WTC11 (cell line): Measurements from ENCODE around the gene ZNF557. TPM values are rescaled to one million over a fixed set of nuclear protein-coding genes. Genes with fewer than 3 reads are reported as not detected.

Source experiments
- ATAC-seq: fragments of 200-7000 bp; cut with Tn5 transposase; 2 replicates; pipeline ENCODE4 v1.10.0; 2021; ENCODE audit warnings: mild to moderate bottlenecking, moderate library complexity
- CTCF ChIA-PET: fragments of 300-600 bp; sonication (Branson Sonifier 250); formaldehyde crosslinking; loops from one replicate; lab custom pipeline; 2021; ENCODE audit warnings: antibody characterized with exemption; lab: Charles Lee
- POLR2A ChIA-PET: fragments of 350-600 bp; sonication (Branson Sonifier 250); formaldehyde crosslinking; loops from one replicate; lab custom pipeline; 2021; ENCODE audit warnings: antibody characterized with exemption; lab: Charles Lee
- DNase-seq: peaks from one replicate; pipeline ENCODE4 v3.0.0; 2021; ENCODE audit warnings: low spot score
- H3K27ac Mint-ChIP-seq: 2 replicates; pipeline ENCODE4 v1.8.0; 2021; ENCODE audit warnings: mixed read lengths
- H3K27me3 Mint-ChIP-seq: 2 replicates; pipeline ENCODE4 v1.8.0; 2021; ENCODE audit warnings: low read depth, mild to moderate bottlenecking, moderate library complexity, mixed read lengths
- H3K36me3 Mint-ChIP-seq: 2 replicates; pipeline ENCODE4 v1.8.0; 2021; ENCODE audit warnings: mixed read lengths
- H3K4me1 Mint-ChIP-seq: 2 replicates; pipeline ENCODE4 v1.8.0; 2022; ENCODE audit warnings: mixed read lengths
- H3K4me3 Mint-ChIP-seq: 2 replicates; pipeline ENCODE4 v1.8.0; 2021; ENCODE audit warnings: mild to moderate bottlenecking, moderate library complexity, mixed read lengths
- H3K9me3 Mint-ChIP-seq: 2 replicates; pipeline ENCODE4 v1.8.0; 2021; ENCODE audit warnings: mixed read lengths
- ELF4 ChIP-seq: sonication (generic); formaldehyde crosslinking; IDR thresholded peaks from 2 replicates; pipeline ENCODE4 v1.8.1; 2022; ENCODE audit warnings: low read depth, mild to moderate bottlenecking, moderate library complexity, missing genetic modification reagents
- HMGA2 ChIP-seq: fragments of 250-450 bp; sonication (Bioruptor Pico); IDR thresholded peaks from 2 replicates; pipeline ENCODE4 v1.4.0; 2021; ENCODE audit warnings: mild to moderate bottlenecking, moderate library complexity
- NR3C1 ChIP-seq: sonication (generic); formaldehyde crosslinking; conservative IDR thresholded peaks from 2 replicates; pipeline ENCODE4 v1.8.1; 2023; ENCODE audit warnings: low read depth, mild to moderate bottlenecking, missing genetic modification reagents
- OVOL2 ChIP-seq: fragments of 250-450 bp; sonication (Bioruptor Pico); IDR thresholded peaks from 2 replicates; pipeline ENCODE4 v1.9.0; 2021; ENCODE audit warnings: mild to moderate bottlenecking, borderline replicate concordance
- RORB ChIP-seq: fragments of 250-450 bp; sonication (Bioruptor Pico); IDR thresholded peaks from 2 replicates; pipeline ENCODE4 v1.9.0; 2021; ENCODE audit warnings: mild to moderate bottlenecking
- SMAD3 ChIP-seq: sonication (generic); formaldehyde crosslinking; IDR thresholded peaks from 2 replicates; pipeline ENCODE4 v1.8.0; 2022; ENCODE audit warnings: missing genetic modification reagents, mild to moderate bottlenecking, borderline replicate concordance
- TCF7 ChIP-seq: sonication (generic); formaldehyde crosslinking; IDR thresholded peaks from 2 replicates; pipeline ENCODE4 v1.8.0; 2022; ENCODE audit warnings: mild to moderate bottlenecking, low read depth, missing genetic modification reagents, moderate library complexity
- TEAD4 ChIP-seq: sonication (generic); formaldehyde crosslinking; IDR thresholded peaks from 2 replicates; pipeline ENCODE4 v1.8.0; 2022; ENCODE audit warnings: mild to moderate bottlenecking, missing genetic modification reagents
- ZBTB21 ChIP-seq: sonication (generic); formaldehyde crosslinking; IDR thresholded peaks from 2 replicates; pipeline ENCODE4 v1.8.1; 2023; ENCODE audit warnings: mild to moderate bottlenecking, missing genetic modification reagents, borderline replicate concordance
- ZNF396 ChIP-seq: fragments of 250-450 bp; sonication (Bioruptor Pico); IDR thresholded peaks from 2 replicates; pipeline ENCODE4 v1.8.0; 2021; ENCODE audit warnings: mild to moderate bottlenecking, moderate library complexity, borderline replicate concordance
- ZNF671 ChIP-seq: fragments of 250-450 bp; sonication (Bioruptor Pico); IDR thresholded peaks from 2 replicates; pipeline ENCODE4 v1.8.0; 2021; ENCODE audit warnings: mild to moderate bottlenecking
- total RNA-seq: library from RNA; stranded (reverse); gene quantifications from 3 replicates; pipeline ENCODE4 v1.2.3, GENCODE V29; 2021
- TF ChIP-seq, protein P1 (sequence below): sonication (generic); formaldehyde crosslinking; IDR thresholded peaks from 2 replicates; pipeline ENCODE4 v1.8.1; 2023; ENCODE audit warnings: mild to moderate bottlenecking, missing genetic modification reagents, moderate library complexity
- TF ChIP-seq, protein P2 (sequence below): sonication (generic); formaldehyde crosslinking; IDR thresholded peaks from 2 replicates; pipeline ENCODE4 v1.8.0; 2022; ENCODE audit warnings: mild to moderate bottlenecking, missing genetic modification reagents
- TF ChIP-seq, protein P3 (sequence below): fragments of 250-450 bp; sonication (Bioruptor Pico); IDR thresholded peaks from 2 replicates; pipeline ENCODE4 v1.9.0; 2021; ENCODE audit warnings: mild to moderate bottlenecking
- TF ChIP-seq, protein P4 (sequence below): sonication (generic); formaldehyde crosslinking; IDR thresholded peaks from 2 replicates; pipeline ENCODE4 v1.8.1; 2022; ENCODE audit warnings: low read depth, mild to moderate bottlenecking, moderate library complexity, missing genetic modification reagents, borderline replicate concordance
- TF ChIP-seq, protein P5 (sequence below): fragments of 250-450 bp; sonication (Bioruptor Pico); IDR thresholded peaks from 2 replicates; pipeline ENCODE4 v1.9.0; 2021; ENCODE audit warnings: mild to moderate bottlenecking, borderline replicate concordance
- TF ChIP-seq, protein P6 (sequence below): sonication (generic); formaldehyde crosslinking; IDR thresholded peaks from 2 replicates; pipeline ENCODE4 v1.8.1; 2023; ENCODE audit warnings: mild to moderate bottlenecking, moderate library complexity, missing genetic modification reagents
- TF ChIP-seq, protein P7 (sequence below): fragments of 250-450 bp; sonication (Bioruptor Pico); IDR thresholded peaks from 2 replicates; pipeline ENCODE4 v1.9.0; 2021; ENCODE audit warnings: mild to moderate bottlenecking
- TF ChIP-seq, protein P8 (sequence below): sonication (generic); formaldehyde crosslinking; IDR thresholded peaks from 2 replicates; pipeline ENCODE4 v1.8.0; 2023; ENCODE audit warnings: mild to moderate bottlenecking, missing genetic modification reagents

Gene ZNF557
- total RNA-seq, 1 experiment from 2014 or later, result 6.7 TPM

DNA sequence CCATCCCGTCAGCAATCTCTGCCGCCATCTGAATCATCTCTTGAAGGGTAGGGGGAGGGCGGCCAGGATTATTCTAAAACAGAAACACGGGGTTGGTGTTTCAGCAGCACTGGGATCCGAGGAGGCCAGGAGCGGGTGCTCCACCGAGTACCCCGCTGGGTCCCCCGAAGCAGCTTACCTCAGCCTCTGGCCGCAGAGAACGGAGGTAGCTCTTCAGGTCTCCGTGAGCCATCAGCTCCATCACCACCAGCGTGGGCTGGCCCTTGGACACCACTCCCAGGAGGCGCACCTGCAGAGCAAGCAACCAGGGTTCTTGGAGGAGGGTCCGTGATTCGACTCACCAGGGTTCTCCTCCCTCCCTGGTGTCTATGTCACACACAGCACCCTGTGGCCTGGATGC lies 53.2 kb downstream of the ZNF557 start:
- TF ChIP-seq ZBTB21 (no peak), ZNF671 (CRISPR knock-in tag) (no peak), RORB (no peak), HMGA2 (CRISPR knock-in tag) (no peak), SMAD3 (CRISPR knock-in tag) (no peak)
- TF ChIP-seq, protein P1, sequence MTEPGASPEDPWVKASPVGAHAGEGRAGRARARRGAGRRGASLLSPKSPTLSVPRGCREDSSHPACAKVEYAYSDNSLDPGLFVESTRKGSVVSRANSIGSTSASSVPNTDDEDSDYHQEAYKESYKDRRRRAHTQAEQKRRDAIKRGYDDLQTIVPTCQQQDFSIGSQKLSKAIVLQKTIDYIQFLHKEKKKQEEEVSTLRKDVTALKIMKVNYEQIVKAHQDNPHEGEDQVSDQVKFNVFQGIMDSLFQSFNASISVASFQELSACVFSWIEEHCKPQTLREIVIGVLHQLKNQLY, result no peak
- TF ChIP-seq, protein P2, sequence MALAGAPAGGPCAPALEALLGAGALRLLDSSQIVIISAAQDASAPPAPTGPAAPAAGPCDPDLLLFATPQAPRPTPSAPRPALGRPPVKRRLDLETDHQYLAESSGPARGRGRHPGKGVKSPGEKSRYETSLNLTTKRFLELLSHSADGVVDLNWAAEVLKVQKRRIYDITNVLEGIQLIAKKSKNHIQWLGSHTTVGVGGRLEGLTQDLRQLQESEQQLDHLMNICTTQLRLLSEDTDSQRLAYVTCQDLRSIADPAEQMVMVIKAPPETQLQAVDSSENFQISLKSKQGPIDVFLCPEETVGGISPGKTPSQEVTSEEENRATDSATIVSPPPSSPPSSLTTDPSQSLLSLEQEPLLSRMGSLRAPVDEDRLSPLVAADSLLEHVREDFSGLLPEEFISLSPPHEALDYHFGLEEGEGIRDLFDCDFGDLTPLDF (CRISPR knock-in tag), result no peak
- TF ChIP-seq, protein P3, sequence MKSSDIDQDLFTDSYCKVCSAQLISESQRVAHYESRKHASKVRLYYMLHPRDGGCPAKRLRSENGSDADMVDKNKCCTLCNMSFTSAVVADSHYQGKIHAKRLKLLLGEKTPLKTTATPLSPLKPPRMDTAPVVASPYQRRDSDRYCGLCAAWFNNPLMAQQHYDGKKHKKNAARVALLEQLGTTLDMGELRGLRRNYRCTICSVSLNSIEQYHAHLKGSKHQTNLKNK (CRISPR knock-in tag), result no peak
- ChIA-PET CTCF (no interaction called here), POLR2A (interaction anchor here (0.9 kb wide), 1 partner anchor 23 kb away, joined by 3 read pairs; no protein-coding TSS in a partner anchor)
- Mint-ChIP-seq H3K27ac (no peak overlapping the region), H3K4me1 (no peaks in the 10 kb centered on the region), H3K4me3 (no peak overlapping the region), H3K27me3 (no peaks in the 10 kb centered on the region; the same call in 1 of the 2 replicates), H3K9me3 (peaks cover 39% of the 10 kb centered on the region), H3K36me3 (peaks cover 68% of the 10 kb centered on the region)
- ATAC-seq, result no peak
- DNase-seq, result no peak

DNA sequence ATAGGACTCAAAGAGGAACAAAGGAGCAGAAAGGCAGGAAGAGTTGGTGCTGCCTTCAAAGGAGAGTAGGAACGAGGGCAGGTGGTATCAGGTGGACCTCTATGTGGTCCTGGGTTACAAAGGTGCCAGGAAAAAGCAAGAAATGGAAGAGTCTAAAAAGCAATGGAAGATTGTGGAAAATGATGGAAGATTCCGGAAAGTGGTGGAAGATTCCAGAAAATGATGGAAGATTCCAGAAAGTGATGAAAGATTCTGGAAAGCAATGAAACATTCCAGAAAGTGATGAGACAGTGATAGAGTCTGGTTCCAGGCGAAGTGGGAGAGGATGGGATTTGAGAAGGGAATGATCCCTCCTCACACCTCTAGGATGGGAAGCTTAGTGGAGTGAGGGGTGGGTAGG lies 55.3 kb downstream of the ZNF557 start:
- Mint-ChIP-seq H3K4me1 (no peaks in the 10 kb centered on the region), H3K9me3 (peaks cover 30% of the 10 kb centered on the region), H3K36me3 (peaks cover 72% of the 10 kb centered on the region), H3K27me3 (no peaks in the 10 kb centered on the region; the same call in 1 of the 2 replicates), H3K27ac (no peak overlapping the region), H3K4me3 (no peak overlapping the region)
- no peak for DNase-seq
- POLR2A ChIA-PET, result interaction anchor here (1.1 kb wide), 1 partner anchor 11 kb away, joined by 5 read pairs; no protein-coding TSS in a partner anchor
- no peak for ATAC-seq
- CTCF ChIA-PET, result no interaction called here
- no peak for TF ChIP-seq OVOL2
- no peak for TF ChIP-seq NR3C1 (CRISPR knock-in tag)
- TF ChIP-seq TEAD4 (CRISPR knock-in tag), result no peak
- TF ChIP-seq, protein P4, sequence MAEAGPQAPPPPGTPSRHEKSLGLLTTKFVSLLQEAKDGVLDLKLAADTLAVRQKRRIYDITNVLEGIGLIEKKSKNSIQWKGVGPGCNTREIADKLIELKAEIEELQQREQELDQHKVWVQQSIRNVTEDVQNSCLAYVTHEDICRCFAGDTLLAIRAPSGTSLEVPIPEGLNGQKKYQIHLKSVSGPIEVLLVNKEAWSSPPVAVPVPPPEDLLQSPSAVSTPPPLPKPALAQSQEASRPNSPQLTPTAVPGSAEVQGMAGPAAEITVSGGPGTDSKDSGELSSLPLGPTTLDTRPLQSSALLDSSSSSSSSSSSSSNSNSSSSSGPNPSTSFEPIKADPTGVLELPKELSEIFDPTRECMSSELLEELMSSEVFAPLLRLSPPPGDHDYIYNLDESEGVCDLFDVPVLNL (CRISPR knock-in tag), result no peak
- TF ChIP-seq, protein P5, sequence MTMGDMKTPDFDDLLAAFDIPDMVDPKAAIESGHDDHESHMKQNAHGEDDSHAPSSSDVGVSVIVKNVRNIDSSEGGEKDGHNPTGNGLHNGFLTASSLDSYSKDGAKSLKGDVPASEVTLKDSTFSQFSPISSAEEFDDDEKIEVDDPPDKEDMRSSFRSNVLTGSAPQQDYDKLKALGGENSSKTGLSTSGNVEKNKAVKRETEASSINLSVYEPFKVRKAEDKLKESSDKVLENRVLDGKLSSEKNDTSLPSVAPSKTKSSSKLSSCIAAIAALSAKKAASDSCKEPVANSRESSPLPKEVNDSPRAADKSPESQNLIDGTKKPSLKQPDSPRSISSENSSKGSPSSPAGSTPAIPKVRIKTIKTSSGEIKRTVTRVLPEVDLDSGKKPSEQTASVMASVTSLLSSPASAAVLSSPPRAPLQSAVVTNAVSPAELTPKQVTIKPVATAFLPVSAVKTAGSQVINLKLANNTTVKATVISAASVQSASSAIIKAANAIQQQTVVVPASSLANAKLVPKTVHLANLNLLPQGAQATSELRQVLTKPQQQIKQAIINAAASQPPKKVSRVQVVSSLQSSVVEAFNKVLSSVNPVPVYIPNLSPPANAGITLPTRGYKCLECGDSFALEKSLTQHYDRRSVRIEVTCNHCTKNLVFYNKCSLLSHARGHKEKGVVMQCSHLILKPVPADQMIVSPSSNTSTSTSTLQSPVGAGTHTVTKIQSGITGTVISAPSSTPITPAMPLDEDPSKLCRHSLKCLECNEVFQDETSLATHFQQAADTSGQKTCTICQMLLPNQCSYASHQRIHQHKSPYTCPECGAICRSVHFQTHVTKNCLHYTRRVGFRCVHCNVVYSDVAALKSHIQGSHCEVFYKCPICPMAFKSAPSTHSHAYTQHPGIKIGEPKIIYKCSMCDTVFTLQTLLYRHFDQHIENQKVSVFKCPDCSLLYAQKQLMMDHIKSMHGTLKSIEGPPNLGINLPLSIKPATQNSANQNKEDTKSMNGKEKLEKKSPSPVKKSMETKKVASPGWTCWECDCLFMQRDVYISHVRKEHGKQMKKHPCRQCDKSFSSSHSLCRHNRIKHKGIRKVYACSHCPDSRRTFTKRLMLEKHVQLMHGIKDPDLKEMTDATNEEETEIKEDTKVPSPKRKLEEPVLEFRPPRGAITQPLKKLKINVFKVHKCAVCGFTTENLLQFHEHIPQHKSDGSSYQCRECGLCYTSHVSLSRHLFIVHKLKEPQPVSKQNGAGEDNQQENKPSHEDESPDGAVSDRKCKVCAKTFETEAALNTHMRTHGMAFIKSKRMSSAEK (CRISPR knock-in tag), result no peak
- TF ChIP-seq, protein P3 (CRISPR knock-in tag), result no peak
- TF ChIP-seq, protein P6, sequence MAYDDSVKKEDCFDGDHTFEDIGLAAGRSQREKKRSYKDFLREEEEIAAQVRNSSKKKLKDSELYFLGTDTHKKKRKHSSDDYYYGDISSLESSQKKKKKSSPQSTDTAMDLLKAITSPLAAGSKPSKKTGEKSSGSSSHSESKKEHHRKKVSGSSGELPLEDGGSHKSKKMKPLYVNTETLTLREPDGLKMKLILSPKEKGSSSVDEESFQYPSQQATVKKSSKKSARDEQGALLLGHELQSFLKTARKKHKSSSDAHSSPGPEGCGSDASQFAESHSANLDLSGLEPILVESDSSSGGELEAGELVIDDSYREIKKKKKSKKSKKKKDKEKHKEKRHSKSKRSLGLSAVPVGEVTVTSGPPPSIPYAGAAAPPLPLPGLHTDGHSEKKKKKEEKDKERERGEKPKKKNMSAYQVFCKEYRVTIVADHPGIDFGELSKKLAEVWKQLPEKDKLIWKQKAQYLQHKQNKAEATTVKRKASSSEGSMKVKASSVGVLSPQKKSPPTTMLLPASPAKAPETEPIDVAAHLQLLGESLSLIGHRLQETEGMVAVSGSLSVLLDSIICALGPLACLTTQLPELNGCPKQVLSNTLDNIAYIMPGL (CRISPR knock-in tag), result no peak
- TF ChIP-seq, protein P7, sequence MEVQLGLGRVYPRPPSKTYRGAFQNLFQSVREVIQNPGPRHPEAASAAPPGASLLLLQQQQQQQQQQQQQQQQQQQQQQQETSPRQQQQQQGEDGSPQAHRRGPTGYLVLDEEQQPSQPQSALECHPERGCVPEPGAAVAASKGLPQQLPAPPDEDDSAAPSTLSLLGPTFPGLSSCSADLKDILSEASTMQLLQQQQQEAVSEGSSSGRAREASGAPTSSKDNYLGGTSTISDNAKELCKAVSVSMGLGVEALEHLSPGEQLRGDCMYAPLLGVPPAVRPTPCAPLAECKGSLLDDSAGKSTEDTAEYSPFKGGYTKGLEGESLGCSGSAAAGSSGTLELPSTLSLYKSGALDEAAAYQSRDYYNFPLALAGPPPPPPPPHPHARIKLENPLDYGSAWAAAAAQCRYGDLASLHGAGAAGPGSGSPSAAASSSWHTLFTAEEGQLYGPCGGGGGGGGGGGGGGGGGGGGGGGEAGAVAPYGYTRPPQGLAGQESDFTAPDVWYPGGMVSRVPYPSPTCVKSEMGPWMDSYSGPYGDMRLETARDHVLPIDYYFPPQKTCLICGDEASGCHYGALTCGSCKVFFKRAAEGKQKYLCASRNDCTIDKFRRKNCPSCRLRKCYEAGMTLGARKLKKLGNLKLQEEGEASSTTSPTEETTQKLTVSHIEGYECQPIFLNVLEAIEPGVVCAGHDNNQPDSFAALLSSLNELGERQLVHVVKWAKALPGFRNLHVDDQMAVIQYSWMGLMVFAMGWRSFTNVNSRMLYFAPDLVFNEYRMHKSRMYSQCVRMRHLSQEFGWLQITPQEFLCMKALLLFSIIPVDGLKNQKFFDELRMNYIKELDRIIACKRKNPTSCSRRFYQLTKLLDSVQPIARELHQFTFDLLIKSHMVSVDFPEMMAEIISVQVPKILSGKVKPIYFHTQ (CRISPR knock-in tag), result no peak
- TF ChIP-seq, protein P8, sequence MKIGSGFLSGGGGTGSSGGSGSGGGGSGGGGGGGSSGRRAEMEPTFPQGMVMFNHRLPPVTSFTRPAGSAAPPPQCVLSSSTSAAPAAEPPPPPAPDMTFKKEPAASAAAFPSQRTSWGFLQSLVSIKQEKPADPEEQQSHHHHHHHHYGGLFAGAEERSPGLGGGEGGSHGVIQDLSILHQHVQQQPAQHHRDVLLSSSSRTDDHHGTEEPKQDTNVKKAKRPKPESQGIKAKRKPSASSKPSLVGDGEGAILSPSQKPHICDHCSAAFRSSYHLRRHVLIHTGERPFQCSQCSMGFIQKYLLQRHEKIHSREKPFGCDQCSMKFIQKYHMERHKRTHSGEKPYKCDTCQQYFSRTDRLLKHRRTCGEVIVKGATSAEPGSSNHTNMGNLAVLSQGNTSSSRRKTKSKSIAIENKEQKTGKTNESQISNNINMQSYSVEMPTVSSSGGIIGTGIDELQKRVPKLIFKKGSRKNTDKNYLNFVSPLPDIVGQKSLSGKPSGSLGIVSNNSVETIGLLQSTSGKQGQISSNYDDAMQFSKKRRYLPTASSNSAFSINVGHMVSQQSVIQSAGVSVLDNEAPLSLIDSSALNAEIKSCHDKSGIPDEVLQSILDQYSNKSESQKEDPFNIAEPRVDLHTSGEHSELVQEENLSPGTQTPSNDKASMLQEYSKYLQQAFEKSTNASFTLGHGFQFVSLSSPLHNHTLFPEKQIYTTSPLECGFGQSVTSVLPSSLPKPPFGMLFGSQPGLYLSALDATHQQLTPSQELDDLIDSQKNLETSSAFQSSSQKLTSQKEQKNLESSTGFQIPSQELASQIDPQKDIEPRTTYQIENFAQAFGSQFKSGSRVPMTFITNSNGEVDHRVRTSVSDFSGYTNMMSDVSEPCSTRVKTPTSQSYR (CRISPR knock-in tag), result no peak
- TF ChIP-seq ELF4 (CRISPR knock-in tag), result no peak
- TF ChIP-seq ZNF396 (CRISPR knock-in tag), result no peak
- TF ChIP-seq TCF7 (CRISPR knock-in tag), result no peak
